ENCODE data around the gene EGF. TPM values are rescaled to one million over a fixed set of nuclear protein-coding genes. Genes with fewer than 3 reads are reported as not detected.

The EGF gene
- total RNA-seq, 1 donor from 2014 or later, result 6.6 TPM

- peaks cover 8% of the 10 kb centered on the region for H3K36me3 Mint-ChIP-seq
Measured at GRCh38 chr4:110061076-110061475, 148.4 kb downstream of the EGF start.

More at GRCh38 chr4:110061076-110061475, 148.4 kb downstream of the EGF start:
- H3K4me1 ChIP-seq, result peaks cover 12% of the 10 kb centered on the region
- no peak overlapping the region for H3K27ac ChIP-seq
- no peak overlapping the region for H3K9ac ChIP-seq
- Mint-ChIP-seq H3K27ac (no peak overlapping the region), H3K9me3 (no peaks in the 10 kb centered on the region), H3K4me3 (no peak overlapping the region), H3K27me3 (ENCODE audit: insufficient read depth, low read depth) (no peaks in the 10 kb centered on the region), H3K4me1 (peaks cover 7% of the 10 kb centered on the region)
- H4K20me1 ChIP-seq (ENCODE audit: low read depth), result peaks cover 18% of the 10 kb centered on the region
- no peak for TF ChIP-seq EZH2 (IDR thresholded peaks at IDR 0.05)
- no peak for TF ChIP-seq EZH2phosphoT487 (IDR thresholded peaks at IDR 0.05)
- no peak for TF ChIP-seq CTCF (IDR thresholded peaks at IDR 0.05)
- H3K36me3 ChIP-seq, result no peaks in the 10 kb centered on the region
- no peak for DNase-seq (ENCODE audit: low spot score)
- H3K27me3 ChIP-seq, result no peaks in the 10 kb centered on the region
- no peaks in the 10 kb centered on the region for H3K9me3 ChIP-seq (ENCODE audit: low read depth)
- no peak overlapping the region for H3K4me3 ChIP-seq
- H3K4me2 ChIP-seq, result no peak overlapping the region
- no peak overlapping the region for H2AFZ ChIP-seq (replicated peaks)
- H3F3A ChIP-seq (ENCODE audit: low read depth), result no peaks in the 10 kb centered on the region
- peaks cover 27% of the 10 kb centered on the region for H3K79me2 ChIP-seq (ENCODE audit: low read depth)

Small RNAs within 50 kb of the gene (small RNA-seq; reads per million reads assigned to genes)
- gene RNU6-35P, result not detected

Other genes with a start within 250 kb of the EGF start
- 33.0 and 37.2 TPM in 2 replicates for gene CASP6, start 209.4 kb upstream of the EGF start, total RNA-seq (ENCODE audit: low replicate concordance)
- gene PLA2G12A, start 182.8 kb upstream of the EGF start, total RNA-seq (ENCODE audit: low replicate concordance), result 8.1 and 17.8 TPM in 2 replicates
- gene CFI, start 110.9 kb upstream of the EGF start, total RNA-seq (ENCODE audit: low replicate concordance), result not detected in 2 replicates
- 7.8 and 10.2 TPM in 2 replicates for gene GAR1, start 97.1 kb upstream of the EGF start, total RNA-seq (ENCODE audit: low replicate concordance)
- gene RRH, start 84.9 kb upstream of the EGF start, total RNA-seq (ENCODE audit: low replicate concordance), result not detected in 2 replicates
- gene LRIT3, start 64.8 kb upstream of the EGF start, total RNA-seq (ENCODE audit: low replicate concordance), result 0.09 and 0.15 TPM in 2 replicates

Data from neural progenitor cell (in vitro differentiated cells).